ENCODE results near the gene CAPN1. TPM values are rescaled to one million over a fixed set of nuclear protein-coding genes. Genes with fewer than 3 reads are reported as not detected.

Gene CAPN1
- total RNA-seq, 1 experiment from 2014 or later, result 256 TPM

- ATAC-seq (no peak), DNase-seq (ENCODE audit: low read depth, low spot score) (no peak)
- no peak for TF ChIP-seq TCF7L2 (IDR thresholded peaks at IDR 0.05; ENCODE audit: low read depth, low read length)
- TF ChIP-seq REST (IDR thresholded peaks at IDR 0.05; ENCODE audit: insufficient read depth in 1 of 2, low read depth in 2 of 2, low read length in 1 of 2), result no peak
- TF ChIP-seq POLR2AphosphoS5 (IDR thresholded peaks at IDR 0.05; ENCODE audit: low read depth, low read length), result no peak
- no peak for TF ChIP-seq CTCF (IDR thresholded peaks at IDR 0.05)
- TF ChIP-seq SIN3A (IDR thresholded peaks at IDR 0.05; ENCODE audit: borderline replicate concordance, insufficient read depth, low read depth, low read length), result no peak
- ChIA-PET CTCF (interaction anchor here (0.8 kb wide), 1 partner anchor 73 kb away, joined by 3 read pairs; no protein-coding TSS in a partner anchor), POLR2A (no interaction called here)
- no peak overlapping the region for H3K27ac ChIP-seq (ENCODE audit: low read length)
- H3K4me3 ChIP-seq (ENCODE audit: low read depth in 2 of 2, low read length in 2 of 2), result no peak overlapping the region
- in situ Hi-C loops (cut with HindIII; ENCODE audit: low pct_unique_long_range_greater_than_20kb, low sequenced_read_pairs) (no loop called here), intact Hi-C loops (cut with micrococcal nuclease; ENCODE audit: unreplicated experiment) (loop anchor here (10.0 kb wide), 1 partner anchor 54 kb away; the partner anchor contains the start of gene SYVN1)
- BruUV-seq (replicated peaks), result no TSS peak
- H3K27me3 ChIP-seq (ENCODE audit: control insufficient read depth, insufficient read depth, low read length), result no peaks in the 10 kb centered on the region
- H3K36me3 ChIP-seq (ENCODE audit: control insufficient read depth, insufficient read depth, low read length), result peaks cover 2% of the 10 kb centered on the region; the same call in 1 of the 2 replicates
- no peaks in the 10 kb centered on the region for H3K9me3 ChIP-seq (ENCODE audit: control insufficient read depth, insufficient read depth, low read depth, low read length)
- H3K4me1 ChIP-seq (ENCODE audit: control insufficient read depth, insufficient read depth, low read length), result no peaks in the 10 kb centered on the region
These were observed 7.5 kb downstream of the CAPN1 start for GRCh38 chr11:65189191-65189590.

GRCh38 chr11:65194564-65194963, 12.8 kb downstream of the CAPN1 start:
- in situ Hi-C loops (cut with HindIII; ENCODE audit: low pct_unique_long_range_greater_than_20kb, low sequenced_read_pairs) (no loop called here), intact Hi-C loops (cut with micrococcal nuclease; ENCODE audit: unreplicated experiment) (no loop called here)
- Histone ChIP-seq H3K9me3 (ENCODE audit: control insufficient read depth, insufficient read depth, low read depth, low read length) (no peaks in the 10 kb centered on the region), H3K4me1 (ENCODE audit: control insufficient read depth, insufficient read depth, low read length) (no peaks in the 10 kb centered on the region), H3K36me3 (ENCODE audit: control insufficient read depth, insufficient read depth, low read length) (peaks cover 15% of the 10 kb centered on the region), H3K27me3 (ENCODE audit: control insufficient read depth, insufficient read depth, low read length) (no peaks in the 10 kb centered on the region), H3K4me3 (ENCODE audit: low read depth in 2 of 2, low read length in 2 of 2) (no peak overlapping the region), H3K27ac (ENCODE audit: low read length) (no peak overlapping the region)
- TF ChIP-seq REST (IDR thresholded peaks at IDR 0.05; ENCODE audit: insufficient read depth in 1 of 2, low read depth in 2 of 2, low read length in 1 of 2) (no peak), CTCF (IDR thresholded peaks at IDR 0.05) (no peak), TCF7L2 (IDR thresholded peaks at IDR 0.05; ENCODE audit: low read depth, low read length) (no peak), POLR2AphosphoS5 (IDR thresholded peaks at IDR 0.05; ENCODE audit: low read depth, low read length) (no peak), SIN3A (IDR thresholded peaks at IDR 0.05; ENCODE audit: borderline replicate concordance, insufficient read depth, low read depth, low read length) (no peak)
- DNase-seq (ENCODE audit: low read depth, low spot score) (no peak), ATAC-seq (no peak)
- TSS peak; percentile 24 for BruUV-seq (replicated peaks)
- ChIA-PET CTCF (no interaction called here), POLR2A (no interaction called here)

Data from Panc1 (cell line).